Sciatic nerve (tissue), 2 donors: Measurements from ENCODE around the gene GMIP. TPM values are rescaled to one million over a fixed set of nuclear protein-coding genes. Genes with fewer than 3 reads are reported as not detected.
A peak's percentile ranks its signal among the peaks of the same experiment; 100 is the strongest.

Experiments
- ATAC-seq: fragments of 200-7000 bp; cut with Tn5 transposase; one replicate; pipeline ENCODE4 v1.9.1; 2020; ENCODE audit warnings: mild to moderate bottlenecking, moderate library complexity
- DNase-seq: peaks from one replicate; pipeline ENCODE4 v3.0.0-alpha.2; 2020; ENCODE audit warnings: low spot score
- intact Hi-C: fragments of 100-400 bp; cut with DNase I; formaldehyde crosslinking; loops from one replicate; pipeline ENCODE4 v1.14.2; 2022
- total RNA-seq: library from RNA; stranded (reverse); fragmentation: NEBNext Ultra II Directional; extraction: Animal tissue kit (Norgen Biotek cat#: 25700); gene quantifications from one replicate; pipeline ENCODE4 v1.2.1, GENCODE V29; 2021
- donor health status: DM: no; HTN: no; CAD: no.
- donor health status: DM: no; HTN: no; CAD: no.

GMIP gene
- total RNA-seq, 1 donor from 2014 or later = 16.2 TPM

DNA sequence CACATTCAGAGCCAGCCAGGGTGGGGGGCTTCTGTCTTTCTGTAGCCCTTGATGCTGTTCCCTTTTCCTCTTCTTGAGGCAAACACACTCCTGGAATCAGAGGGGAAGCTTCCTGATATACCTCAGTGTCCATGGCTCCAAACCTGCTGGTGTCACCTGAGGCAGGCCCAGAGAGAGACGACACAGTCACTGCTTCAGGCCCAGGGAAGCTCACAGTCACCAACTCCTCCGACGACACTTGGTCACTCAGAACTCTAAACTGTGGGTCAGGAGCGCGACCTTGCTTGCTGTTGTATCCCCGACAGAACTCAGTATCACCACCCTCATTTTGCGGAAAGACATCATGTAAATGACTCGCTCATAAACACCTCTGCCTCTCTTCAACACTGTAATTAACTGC lies 18.9 kb upstream of the GMIP start:
- DNase-seq (no peak), ATAC-seq (no peak)
- intact Hi-C loops = no loop called here

DNA sequence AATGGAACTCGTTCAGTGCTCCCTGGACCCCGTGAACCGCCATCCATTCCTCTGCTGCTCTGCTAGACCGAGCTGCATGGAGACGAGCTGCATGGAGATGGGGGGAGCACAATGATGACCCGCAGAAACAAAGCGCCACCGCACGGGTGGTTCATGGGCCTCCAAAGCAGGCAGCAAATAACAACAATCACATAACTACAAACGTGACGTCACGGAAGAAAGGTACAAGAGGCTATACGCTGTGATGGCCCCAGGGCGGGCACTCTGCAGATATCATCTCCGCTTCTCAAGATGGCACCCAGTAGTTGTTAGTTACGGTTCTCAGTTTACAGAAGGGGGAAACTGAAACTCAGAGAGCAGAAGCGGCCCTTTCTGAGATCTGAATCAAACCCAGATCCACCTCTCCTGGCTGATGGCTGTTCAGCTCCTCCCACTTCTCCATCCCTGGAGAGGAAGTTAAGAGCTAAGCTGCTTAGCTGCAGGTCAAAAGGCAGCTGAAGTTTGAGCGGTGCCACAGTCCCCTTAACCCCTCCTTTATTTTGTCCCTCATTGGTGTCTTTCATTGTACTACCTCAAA lies 18.3 kb upstream of the GMIP start:
- DNase-seq = no peak
- intact Hi-C loops = no loop called here

DNA sequence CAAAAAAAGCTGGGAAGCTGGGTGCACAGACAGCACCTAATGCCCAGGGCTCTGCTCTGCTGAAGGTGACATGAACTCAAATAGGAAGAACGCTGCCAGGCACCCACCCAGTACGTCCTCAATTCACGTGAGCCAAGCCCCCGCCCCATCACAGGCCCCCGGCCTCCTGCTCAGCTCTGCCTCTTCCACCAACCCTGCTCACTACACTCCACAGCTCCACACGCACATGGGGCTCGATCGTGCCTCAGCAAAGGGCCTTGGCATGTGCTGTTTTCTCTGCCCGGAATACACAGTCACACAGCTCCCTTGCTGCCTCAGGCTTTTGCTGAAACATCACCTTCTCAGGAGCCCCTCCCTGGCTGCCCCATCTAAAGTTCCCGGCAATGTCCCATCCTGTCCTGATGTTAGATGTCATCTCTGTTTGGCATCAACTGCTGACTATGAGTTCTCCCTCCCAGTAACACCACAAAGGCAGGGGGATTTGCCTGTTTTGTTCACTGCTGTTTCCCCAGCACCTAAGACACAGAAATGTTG lies 17.8 kb upstream of the GMIP start:
- DNase-seq (no peak), ATAC-seq (no peak)
- intact Hi-C loops = no loop called here

More for the DNA sequence above, 18.3 kb upstream of the GMIP start:
- ATAC-seq = no peak

DNA sequence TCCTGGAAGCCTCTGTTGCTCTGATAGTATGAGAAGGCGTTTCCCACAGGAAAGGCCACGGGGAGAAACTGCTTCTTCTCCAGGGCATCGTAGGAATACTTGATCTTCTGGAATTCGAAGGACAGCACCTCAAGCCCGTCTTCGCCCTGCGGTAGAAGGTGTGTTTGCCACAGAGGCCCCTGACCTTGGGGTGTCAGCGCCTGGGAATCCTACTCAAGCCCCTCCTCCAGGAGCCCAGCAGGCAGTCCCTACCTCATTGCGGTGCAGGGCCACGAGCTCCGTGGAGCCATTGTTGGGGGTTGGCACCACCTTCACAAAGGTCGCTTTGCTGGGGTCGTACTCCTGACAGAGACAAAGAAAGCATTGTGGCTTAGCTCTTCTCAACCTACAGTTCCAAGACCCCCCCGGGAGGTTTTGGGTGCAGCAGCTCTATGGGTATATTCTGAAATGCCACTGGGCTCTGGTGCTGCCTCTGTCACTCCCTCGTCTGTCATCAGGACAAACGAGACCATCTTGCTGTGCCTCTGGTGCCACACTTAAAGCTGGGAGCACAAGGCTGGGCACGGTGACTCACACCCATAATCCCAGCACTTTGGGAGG lies 16.3 kb upstream of the GMIP start:
- intact Hi-C loops = no loop called here
- DNase-seq = no peak
- ATAC-seq = no peak

DNA sequence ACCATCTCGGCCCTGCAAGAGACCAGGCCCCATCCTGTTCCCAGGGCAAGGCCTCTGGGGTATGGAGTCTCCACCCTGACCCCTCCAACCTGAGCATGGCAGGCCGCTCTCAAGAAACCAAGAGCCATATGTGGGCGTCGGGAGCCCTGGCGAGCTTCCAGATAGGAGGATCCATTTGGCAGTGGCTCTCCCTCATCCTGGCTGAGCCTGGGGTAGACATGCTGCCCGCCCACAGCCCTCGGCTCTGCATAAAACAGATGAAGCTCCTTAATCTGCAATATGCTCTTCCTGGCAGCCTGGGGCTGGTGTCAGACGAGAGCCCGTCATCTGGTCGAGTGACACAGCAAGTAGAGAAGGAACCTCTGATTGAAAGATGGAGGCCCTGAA lies 13.9 kb upstream of the GMIP start:
- no peak for ATAC-seq
- DNase-seq = no peak
- intact Hi-C loops = no loop called here

DNA sequence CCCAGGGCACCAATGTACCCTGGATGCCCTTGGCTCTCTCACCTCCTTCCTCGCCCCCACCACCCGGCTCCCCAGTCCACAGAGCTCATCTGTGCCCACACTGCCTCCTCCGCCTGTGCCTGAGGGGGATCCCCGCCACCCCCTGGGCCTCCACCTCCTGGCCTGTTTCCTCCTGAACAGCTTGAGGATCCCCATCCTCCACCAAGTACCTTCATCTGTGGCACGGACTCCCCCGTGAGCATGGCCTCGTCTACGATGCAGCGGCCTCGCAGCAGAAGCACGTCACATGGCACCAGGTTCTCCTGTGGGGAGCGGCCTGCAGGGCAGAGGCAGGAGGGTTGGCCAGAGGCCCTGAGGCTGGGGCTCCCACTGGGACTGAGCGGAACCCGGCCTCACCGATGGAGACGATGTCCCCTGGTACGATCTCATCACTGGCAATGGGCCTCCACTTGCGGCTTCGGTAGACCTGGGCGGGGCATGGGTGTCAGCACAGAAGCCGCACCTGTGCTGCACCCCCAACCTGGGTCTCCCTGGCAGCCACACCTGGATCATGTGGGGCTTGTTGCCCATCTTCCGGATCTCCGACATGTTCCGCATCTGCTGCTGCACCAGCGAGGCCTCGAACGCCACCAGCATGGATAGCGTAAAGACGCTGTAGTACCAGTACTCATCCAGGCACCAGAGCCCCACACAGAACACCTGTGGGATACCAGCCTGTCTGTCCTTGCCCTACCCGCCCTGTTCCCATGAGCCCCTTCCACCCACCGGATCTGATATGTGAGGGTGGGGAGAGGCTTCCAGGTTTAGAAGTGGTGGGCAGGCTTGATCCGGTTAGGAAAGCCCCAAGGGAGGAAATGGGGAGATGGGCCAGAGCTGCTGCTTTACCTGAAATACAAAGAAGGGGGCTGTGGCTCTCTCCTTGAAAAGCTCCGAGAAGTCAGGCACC lies 13.3 kb upstream of the GMIP start:
- DNase-seq (no peak), ATAC-seq (no peak)
- intact Hi-C loops = no loop called here

DNA sequence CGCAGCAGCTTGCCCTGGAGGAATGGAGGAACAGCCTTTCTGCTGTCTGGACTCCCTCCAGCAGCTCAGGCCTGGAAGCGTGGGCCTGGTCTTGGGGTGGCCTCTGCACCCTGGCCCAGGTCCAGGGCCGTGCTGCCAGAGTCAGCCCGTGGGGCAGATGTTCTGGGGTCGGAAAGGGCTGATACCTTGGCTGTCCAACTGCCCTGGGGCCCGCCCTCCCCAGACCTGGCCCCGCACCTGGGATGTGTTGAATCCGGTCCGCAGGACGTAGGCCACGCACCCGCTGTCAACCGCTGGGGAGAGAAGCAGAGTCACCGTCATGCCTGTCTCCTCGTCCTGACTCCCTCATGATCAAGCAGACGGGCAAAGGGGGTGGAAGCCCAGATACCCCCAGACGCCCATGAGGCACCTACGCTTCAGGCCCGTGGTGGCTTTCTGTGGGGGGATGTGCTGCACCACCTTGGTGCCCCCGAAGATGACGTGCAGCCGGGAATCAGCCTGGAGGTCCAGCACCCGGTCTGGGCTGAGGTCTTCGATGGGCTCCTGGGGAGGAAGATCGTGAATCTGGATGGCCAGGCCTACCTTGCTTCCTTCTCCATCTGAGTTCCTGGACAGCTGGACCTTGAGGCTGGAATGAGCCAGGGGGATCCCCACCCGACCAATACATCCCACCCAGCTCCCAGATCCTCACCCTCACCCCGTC lies 12.3 kb upstream of the GMIP start:
- ATAC-seq = no peak
- intact Hi-C loops = no loop called here
- no peak for DNase-seq

DNA sequence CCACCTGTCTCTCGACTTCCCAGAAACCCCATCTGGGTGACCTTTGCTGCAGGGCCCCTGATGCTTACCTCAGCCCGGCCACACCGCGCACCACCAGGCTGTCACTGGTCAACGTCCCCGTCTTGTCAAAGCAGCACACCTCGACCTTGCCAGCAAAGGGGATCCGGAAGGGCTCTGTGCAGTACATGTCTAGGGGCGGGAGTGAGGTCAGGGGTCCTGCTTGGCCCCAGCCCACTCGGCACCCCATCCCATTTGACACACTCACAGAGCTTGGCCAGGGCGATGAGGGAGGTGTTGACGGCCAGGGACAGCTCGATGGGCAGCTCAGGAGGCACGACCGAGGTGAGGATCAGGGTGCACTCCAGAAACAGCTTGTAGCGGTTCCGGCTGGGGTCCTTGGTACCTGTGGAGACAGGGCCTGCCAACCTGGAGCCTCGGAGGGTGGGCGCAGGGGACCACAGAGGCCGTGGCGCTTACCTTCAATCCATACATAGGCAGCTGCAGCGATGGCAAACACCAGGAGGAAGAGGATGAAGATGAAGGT lies 11.7 kb upstream of the GMIP start:
- no peak for ATAC-seq
- intact Hi-C loops = no loop called here
- no peak for DNase-seq

DNA sequence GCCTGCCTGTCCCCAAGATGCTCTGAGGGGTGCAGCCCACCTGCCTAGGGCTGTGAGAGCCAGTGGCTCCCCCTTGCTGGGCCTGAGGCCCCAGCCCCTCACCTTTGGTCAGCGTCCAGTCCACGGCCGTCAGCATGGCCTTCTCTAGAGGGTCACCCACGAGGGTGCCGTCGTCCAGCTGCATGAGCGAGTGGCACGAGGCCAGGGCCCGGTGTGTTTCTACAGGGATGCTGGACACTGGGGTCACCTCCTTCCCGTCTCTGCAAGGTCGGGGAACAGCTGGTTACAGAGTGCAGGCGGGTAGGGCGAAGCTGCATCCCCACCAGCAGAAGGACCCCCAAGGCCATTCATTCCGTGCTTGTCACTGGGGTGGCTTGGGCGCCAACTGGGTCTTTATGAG lies 11.0 kb upstream of the GMIP start:
- no peak for DNase-seq
- intact Hi-C loops = no loop called here
- ATAC-seq = no peak

DNA sequence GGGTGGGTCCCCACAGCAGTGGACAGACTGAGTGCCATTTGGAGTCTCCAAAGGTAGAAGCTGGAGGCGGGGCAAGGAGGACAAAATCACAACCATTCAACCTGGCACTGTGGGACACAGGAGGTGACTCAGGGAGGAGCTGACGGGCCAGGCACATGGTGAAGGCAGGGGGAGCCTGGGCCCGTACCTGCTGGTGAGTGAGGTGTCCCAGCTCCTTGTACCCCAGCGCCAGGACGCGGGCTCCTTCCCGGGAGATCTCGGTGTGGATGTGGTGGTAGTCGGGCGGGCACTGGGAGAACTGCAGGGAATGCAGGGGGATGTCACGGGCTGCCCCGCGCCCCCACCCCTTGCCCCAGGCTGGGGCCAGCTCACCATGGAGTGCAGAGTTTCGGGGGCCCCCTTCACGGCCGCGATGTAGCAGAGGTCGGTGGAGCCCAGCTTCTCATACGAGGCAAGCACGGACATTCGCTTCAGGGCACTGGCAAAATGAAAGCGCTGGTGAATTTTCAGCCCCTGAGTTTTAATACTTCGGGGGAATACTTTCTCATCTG lies 10.2 kb upstream of the GMIP start:
- no peak for ATAC-seq
- no peak for DNase-seq
- intact Hi-C loops = no loop called here

DNA sequence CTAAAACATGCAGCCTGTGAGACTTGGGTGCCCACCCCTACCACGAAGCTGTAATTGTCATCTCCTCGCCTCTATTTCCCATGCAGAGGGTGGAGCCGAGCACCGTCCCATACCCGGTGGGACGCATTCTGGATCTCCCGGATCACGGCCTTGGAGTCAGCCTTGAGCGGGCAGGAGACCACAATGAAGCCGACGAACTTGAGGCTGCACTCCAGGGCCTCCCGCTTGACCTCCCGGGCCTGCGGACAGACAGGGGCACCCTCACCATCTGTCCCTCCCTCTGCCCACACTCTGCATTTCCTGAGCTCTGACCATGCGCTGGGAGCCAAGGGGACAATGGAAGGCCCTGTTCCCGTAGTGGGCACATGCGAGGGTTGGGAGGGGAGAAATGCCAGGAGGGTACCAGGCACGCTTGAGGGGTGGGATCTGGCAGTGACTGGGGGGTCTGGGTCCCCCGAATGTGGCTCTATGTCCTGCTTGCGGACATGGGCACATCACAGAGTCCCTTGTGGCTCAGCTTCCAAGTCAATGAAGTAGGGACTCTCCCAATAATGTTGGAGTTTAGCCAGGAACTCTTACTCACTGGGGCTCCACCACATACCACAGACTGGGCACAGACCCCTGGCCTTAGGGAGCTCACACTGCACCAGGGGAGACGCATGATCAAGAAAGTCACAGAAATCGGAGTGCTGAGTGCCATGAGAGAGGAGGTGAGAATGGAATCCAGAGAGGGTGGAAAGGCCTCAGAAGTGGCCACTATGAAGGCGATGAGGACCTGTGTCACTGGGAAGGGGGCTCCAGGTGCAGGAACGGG lies 9.2 kb upstream of the GMIP start:
- no peak for ATAC-seq
- DNase-seq = peak; percentile 57
- intact Hi-C loops = no loop called here

DNA sequence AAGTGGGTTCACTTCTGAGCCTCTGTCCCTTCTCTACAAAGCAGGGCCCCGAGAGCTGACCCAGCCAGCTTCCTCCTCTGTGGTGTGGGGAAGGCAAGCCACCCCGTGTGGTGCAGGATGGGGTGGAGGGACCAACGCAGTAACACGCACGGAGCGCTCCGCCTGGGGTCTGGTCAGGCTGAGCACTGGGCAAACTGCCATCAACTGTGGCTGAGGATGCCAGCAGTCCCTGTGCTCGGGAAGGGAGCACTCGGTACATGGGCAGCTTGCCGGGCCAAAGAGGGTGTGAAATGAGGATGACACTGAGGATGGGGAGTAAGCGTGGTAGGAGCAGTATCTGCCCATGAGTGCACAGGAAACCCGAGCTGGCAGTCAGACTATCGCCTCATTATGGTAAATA lies 7.6 kb upstream of the GMIP start:
- intact Hi-C loops = no loop called here
- no peak for ATAC-seq
- DNase-seq = peak; percentile 61

DNA sequence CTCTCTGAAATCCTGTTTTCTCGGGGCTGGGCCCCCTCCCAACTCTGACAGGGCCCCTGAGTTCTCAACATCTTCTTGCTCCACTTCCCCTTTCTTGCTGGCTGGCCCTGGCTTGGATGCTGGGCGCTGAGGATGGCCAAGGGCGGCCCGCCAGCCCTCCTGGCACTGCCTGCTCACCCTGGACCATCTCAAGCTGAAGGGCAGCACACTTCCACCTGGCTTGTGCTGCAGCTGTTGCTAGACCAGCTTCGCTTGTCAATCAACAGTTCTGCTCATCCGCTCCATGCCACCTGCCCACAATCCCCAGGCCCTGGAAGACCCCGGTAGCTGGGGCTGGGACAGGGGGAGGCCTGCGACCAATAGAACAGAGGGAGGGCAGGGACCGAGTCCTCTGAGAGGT lies 6.9 kb upstream of the GMIP start:
- DNase-seq = no peak
- intact Hi-C loops = no loop called here
- ATAC-seq = no peak

DNA sequence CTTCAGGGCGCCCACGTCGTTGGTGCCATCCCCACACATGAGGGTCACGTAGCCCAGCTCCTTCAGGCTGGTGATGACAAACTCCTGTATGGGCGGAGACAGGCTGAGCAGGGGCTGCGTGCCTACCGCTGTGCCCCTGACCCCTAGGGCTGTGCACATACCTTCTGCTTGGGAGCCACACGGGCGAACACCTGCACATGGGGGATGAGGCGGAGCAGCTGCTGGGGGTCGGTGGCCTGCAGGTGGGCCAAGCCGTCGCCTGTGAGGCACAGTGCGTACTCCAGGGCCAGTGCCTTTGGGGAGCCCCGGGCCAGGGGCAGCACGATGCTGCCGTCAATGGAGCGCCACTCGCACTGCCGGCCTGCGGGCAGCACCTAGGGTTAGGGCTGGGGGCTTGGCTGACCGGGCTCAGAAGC lies 6.1 kb upstream of the GMIP start:
- DNase-seq = no peak
- intact Hi-C loops = no loop called here
- ATAC-seq = no peak

DNA sequence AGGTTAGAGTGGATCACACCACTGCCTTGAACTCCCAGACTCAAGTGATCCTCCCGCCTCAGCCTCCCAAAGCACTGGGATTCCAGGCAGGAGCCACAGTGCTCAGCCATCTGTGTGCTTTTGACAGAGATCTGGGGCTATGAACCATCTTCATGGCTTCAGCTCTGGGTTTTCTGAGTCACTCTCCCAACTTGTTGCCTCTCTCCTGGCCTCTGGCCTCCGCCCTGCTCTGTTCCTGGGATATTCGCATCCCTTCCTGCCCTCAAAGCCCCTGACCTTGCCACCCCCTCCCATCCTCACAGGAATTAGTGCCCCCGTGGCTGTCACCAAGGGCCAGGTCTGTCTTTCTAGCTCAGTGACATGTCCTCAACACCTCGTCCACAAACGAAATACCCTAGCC lies 5.7 kb upstream of the GMIP start:
- intact Hi-C loops = no loop called here
- ATAC-seq = no peak

DNA sequence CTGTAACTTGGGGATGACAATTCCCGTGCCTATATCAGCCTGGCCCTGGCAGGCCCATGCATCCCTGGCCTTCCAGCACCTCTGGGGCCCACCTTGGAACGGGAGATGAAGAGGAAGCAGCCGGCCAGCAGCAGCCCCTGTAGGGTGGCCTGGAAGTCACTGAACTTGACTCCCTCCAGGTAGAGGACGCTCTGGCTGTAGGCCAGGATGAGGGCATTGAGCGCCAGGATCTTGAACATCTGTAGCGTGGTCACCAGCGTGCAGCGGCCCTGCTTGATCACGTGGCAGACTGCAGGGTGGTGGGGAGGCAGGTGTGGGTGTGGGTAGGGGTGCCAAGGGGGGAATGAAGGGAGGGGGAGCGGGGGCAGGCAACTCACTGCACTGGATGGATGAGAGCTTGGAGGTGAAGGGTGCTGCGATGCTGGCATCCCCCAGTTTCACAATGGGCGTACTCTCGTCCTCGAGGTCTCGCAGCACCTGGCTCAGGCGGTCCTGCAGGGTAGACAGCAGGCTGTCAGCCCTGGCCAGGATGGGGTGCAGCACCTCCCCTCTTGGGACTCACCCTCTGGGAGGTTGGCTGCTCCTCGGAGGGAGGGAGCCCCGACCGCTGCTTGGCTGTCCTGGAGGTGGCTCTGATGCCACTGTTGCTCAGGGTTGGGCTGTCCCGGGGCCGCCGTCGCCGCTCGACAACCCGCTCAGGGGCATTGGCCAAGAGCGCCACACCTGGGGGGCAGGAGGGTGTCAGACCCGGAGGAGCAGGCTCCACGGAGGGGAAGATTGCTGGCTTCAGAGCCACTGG lies 3.8 kb upstream of the GMIP start:
- intact Hi-C loops = no loop called here
- ATAC-seq = no peak
- DNase-seq = peak; percentile 56

More for the DNA sequence above, 5.7 kb upstream of the GMIP start:
- DNase-seq = no peak

DNA sequence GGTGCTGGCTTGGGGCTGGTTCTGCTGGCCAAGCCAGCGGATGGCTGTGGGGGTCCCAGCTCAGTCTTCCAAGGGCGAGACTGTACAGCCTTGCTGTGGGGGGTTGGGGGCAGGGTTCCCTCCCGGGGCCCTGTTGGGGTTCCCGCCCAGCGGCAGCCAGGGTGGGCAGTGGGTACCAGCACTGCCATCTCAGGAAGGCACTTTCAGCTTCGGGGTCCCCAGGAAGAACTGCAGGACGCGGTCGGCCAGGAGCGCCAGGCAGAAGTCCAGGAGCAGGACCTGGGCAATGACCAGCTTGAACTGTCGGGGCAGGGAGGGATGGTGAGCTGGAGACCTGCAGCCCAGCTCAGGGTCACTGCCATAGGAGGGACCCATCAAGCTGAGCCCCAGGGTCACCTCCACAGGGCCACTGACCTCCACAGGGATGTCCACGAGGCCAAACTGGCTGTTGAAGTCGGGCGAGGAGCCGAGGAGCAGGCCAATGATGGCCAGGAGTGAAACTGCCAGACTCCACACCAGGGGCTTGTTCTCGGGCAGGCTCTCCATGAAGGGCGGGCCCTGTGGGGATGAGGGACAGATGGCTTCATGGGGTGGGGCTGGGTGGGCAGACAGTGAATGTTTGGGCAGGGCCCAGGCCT lies 1.9 kb upstream of the GMIP start:
- ATAC-seq (no peak), DNase-seq (no peak)
- intact Hi-C loops = no loop called here
